Heart right ventricle (tissue), 16 donors: ENCODE measurements around the gene MED10. TPM values are rescaled to one million over a fixed set of nuclear protein-coding genes. Genes with fewer than 3 reads are reported as not detected.

Experiments
- ATAC-seq, 8 donors: fragments of 200-7000 bp; cut with Tn5 transposase; one replicate each; pipeline ENCODE4 v1.9.1; 2020; ENCODE audit warnings: mild to moderate bottlenecking in 8 of 8, moderate library complexity in 8 of 8, moderate number of reproducible peaks in 1 of 8
- DNase-seq, 2 donors: peaks; one replicate each; pipeline ENCODE4 v3.0.0-alpha.2; 2020
- H3K27ac ChIP-seq, 10 donors: fragments of 200-600 bp; sonication (generic) in 2 of 10; one replicate each; pipeline versions ENCODE4 v1.5.0 to v1.8.0; 2020 to 2022; ENCODE audit warnings: mild to moderate bottlenecking in 3 of 10
- H3K27me3 ChIP-seq, 7 donors: fragments of 200-600 bp; one replicate each; pipeline ENCODE4 v1.8.0; 2021 to 2022; ENCODE audit warnings: mild to moderate bottlenecking in 2 of 7
- H3K36me3 ChIP-seq, 9 donors: fragments of 200-600 bp; sonication (generic) in 1 of 9; one replicate each; pipeline versions ENCODE4 v1.5.0 to v1.8.0; 2020 to 2022; ENCODE audit warnings: mild to moderate bottlenecking in 2 of 9
- H3K4me1 ChIP-seq, 9 donors: fragments of 200-600 bp; sonication (generic) in 1 of 9; one replicate each; pipeline versions ENCODE4 v1.5.0 to v1.8.0; 2020 to 2022; ENCODE audit warnings: mild to moderate bottlenecking in 4 of 9
- H3K4me3 ChIP-seq, 10 donors: fragments of 200-600 bp; sonication (generic) in 2 of 10; one replicate each; pipeline versions ENCODE4 v1.5.0 to v1.8.0; 2020 to 2022; ENCODE audit warnings: mild to moderate bottlenecking in 7 of 10, moderate library complexity in 2 of 10
- H3K9me3 ChIP-seq, 11 donors: fragments of 200-600 bp in 10 of 11; sonication (generic) in 2 of 11; one replicate each; pipeline versions ENCODE4 v1.5.0 to v1.8.0; 2013 to 2022; ENCODE audit warnings: mild to moderate bottlenecking in 2 of 11, control low read depth in 1 of 11, moderate library complexity in 1 of 11
- WGBS, 2 donors: extraction: QIAGEN DNeasy Blood & Tissue Kit; methylation state at CpG; one replicate each; pipeline ENCODE4 v1.1.7; 2013; ENCODE audit warnings: inconsistent platforms in 1 of 2; 5-methylcytosine and 5-hydroxymethylcytosine counted together
- intact Hi-C, 10 donors: fragments of 100-400 bp; cut with DNase I; formaldehyde crosslinking; loops; one replicate each; pipeline versions ENCODE4 v1.11.1 to v1.14.2; 2022
- polyA plus RNA-seq, 2 donors: library from polyadenylated mRNA; stranded (reverse); fragments of 200-250 nt; gene quantifications; one replicate each; pipeline ENCODE4 v1.2.3, GENCODE V29; 2013
- total RNA-seq, 10 donors: library from RNA; stranded (reverse); fragmentation: NEBNext Ultra II Directional in 3 of 10; extraction: Animal tissue kit (Norgen Biotek cat#: 25700) in 3 of 10; gene quantifications; one replicate each; pipeline versions ENCODE4 v1.2.1 to v1.2.4, GENCODE V29; 2021 to 2023
- TF ChIP-seq, protein P1 (sequence below), 9 donors: fragments of 200-600 bp; sonication (generic) in 2 of 9; IDR thresholded peaks; one replicate each; pipeline versions ENCODE4 v1.5.0 to v1.8.0; 2021 to 2022; ENCODE audit warnings: antibody characterized with exemption in 9 of 9, mild to moderate bottlenecking in 5 of 9, moderate library complexity in 1 of 9
- donor health status: Arrhythmogenic right ventricular cardiomyopathy.
- donor health status: ischemic (EF 13 %, LVEDD 7.1; RV severe dilation, severe dysfunction).
- donor health status: healthy with polysubstance abuse.
- donor health status: DM: no; HTN: yes; CAD: no.
- donor health status: DM: no; HTN: no; CAD: no.
- donor health status: ischemic (EF 25% LVEDD 6.9; RV normal size, moderate dysfunction).
- donor health status: ischemic (EF 25% LVEDD 5.7; RV mildly dilated, moderate dysfunction).
- donor health status: healthy.
- donor health status: DM: yes; HTN: yes; CAD: no.
- donor health status: Ischemic cardiomyopathy.
- donor health status: ischemic (EF 35%, LVEDD 5.7; RV mildly dilated, moderate dysfunction).
- donor health status: nonischemic (EF 11% LVEDD 7.7; RV severe dilation, severe dysfunction).
- donor health status: DM: yes; HTN: yes; CAD: no.
- donor health status: PGD.
- donor health status: ischemic (EF 29% LVEDD 5.4; RV normal size, mild dysfunction).
- donor health status: nonischemic (EF 23%, LVEDD 6.1; RV moderate dilation, normal function).

Gene MED10
- total and polyA plus RNA-seq, 12 donors: 15.3 to 45.4 (median 22.8) TPM

GRCh38 chr5:6342689-6343315, 35.5 kb downstream of the MED10 start:
- ATAC-seq: no peak
- TF ChIP-seq, protein P1, sequence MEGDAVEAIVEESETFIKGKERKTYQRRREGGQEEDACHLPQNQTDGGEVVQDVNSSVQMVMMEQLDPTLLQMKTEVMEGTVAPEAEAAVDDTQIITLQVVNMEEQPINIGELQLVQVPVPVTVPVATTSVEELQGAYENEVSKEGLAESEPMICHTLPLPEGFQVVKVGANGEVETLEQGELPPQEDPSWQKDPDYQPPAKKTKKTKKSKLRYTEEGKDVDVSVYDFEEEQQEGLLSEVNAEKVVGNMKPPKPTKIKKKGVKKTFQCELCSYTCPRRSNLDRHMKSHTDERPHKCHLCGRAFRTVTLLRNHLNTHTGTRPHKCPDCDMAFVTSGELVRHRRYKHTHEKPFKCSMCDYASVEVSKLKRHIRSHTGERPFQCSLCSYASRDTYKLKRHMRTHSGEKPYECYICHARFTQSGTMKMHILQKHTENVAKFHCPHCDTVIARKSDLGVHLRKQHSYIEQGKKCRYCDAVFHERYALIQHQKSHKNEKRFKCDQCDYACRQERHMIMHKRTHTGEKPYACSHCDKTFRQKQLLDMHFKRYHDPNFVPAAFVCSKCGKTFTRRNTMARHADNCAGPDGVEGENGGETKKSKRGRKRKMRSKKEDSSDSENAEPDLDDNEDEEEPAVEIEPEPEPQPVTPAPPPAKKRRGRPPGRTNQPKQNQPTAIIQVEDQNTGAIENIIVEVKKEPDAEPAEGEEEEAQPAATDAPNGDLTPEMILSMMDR (IDR thresholded peaks at IDR 0.05): no peak

DNA sequence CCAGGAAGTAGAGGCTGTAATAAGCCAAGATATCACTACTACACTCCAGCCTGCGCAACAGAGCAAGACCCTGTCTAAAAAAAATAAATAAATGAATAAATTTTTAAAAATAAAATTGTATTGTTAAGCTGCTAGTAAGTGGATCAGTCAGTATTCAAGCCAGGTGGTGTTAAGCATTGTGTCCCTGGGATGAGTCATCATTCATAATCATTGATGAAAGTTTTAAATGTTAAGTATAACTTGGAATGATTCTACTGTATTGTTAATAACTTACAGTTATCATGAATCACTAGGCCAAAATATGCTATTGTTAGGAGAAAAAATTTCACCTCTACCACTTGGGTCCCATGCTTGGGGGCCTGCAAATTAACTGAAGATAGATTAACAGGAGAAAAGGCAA, 38.2 kb downstream of the MED10 start:
- Histone ChIP-seq H3K4me3 (no peak overlapping the region), H3K4me1 (no peaks in the 10 kb centered on the region), H3K27me3 (no peaks in the 10 kb centered on the region), H3K9me3 (no peaks in the 10 kb centered on the region), H3K36me3 (no peaks in the 10 kb centered on the region), H3K27ac (no peak overlapping the region)
- TF ChIP-seq, protein P1 (IDR thresholded peaks at IDR 0.05): no peak
- intact Hi-C loops: no loop called here
- DNase-seq: no peak
- 94 to 97% methylated on average over 1 of the region's 1 CpG for WGBS, 2 donors
- no peak for ATAC-seq

More at GRCh38 chr5:6342689-6343315, 35.5 kb downstream of the MED10 start:
- no peaks in the 10 kb centered on the region for H3K4me1 ChIP-seq
- H3K27me3 ChIP-seq: no peaks in the 10 kb centered on the region
- intact Hi-C loops: no loop called here
- DNase-seq: no peak
- 84 to 89% methylated on average over 14 of the region's 14 CpGs for WGBS, 2 donors
- H3K27ac ChIP-seq: no peak overlapping the region
- no peak overlapping the region for H3K4me3 ChIP-seq
- H3K9me3 ChIP-seq: no peaks in the 10 kb centered on the region
- no peaks in the 10 kb centered on the region for H3K36me3 ChIP-seq

GRCh38 chr5:6338871-6339270, 39.5 kb downstream of the MED10 start:
- intact Hi-C loops: no loop called here
- Histone ChIP-seq H3K9me3 (no peaks in the 10 kb centered on the region), H3K4me3 (no peak overlapping the region), H3K27me3 (no peaks in the 10 kb centered on the region), H3K36me3 (no peaks in the 10 kb centered on the region), H3K27ac (no peak overlapping the region), H3K4me1 (no peaks in the 10 kb centered on the region)
- TF ChIP-seq, protein P1 (IDR thresholded peaks at IDR 0.05): no peak
- ATAC-seq: no peak
- 94% methylated on average over 4 of the region's 4 CpGs for whole genome bisulfite sequencing, 2 donors
- DNase-seq: no peak

DNA sequence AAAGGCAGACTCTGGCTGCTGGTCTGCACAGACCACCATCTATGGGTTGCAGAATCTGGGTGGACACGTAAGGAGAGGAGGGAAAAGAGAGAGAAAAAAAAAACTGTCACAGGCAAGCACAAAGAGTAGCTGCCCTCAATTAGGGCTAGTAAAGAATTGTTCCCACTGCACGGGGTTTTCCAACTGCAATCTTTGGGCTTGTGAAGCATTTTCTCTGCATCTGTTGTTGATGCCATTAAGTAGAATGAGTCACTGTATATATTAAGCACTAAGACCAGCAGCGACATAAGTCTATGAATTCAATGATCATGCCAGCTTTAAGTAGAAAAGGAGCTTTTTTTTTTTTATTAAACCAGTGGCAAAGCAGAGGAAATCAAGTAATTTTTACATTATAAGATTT, 40.2 kb downstream of the MED10 start:
- H3K4me3 ChIP-seq: no peak overlapping the region
- intact Hi-C loops: no loop called here
- ATAC-seq (no peak), DNase-seq (no peak)
- no peaks in the 10 kb centered on the region for H3K9me3 ChIP-seq
- H3K27me3 ChIP-seq: no peaks in the 10 kb centered on the region
- H3K36me3 ChIP-seq: no peaks in the 10 kb centered on the region
- no peaks in the 10 kb centered on the region for H3K4me1 ChIP-seq
- 77 to 83% methylated on average over 3 of the region's 3 CpGs for WGBS, 2 donors
- TF ChIP-seq, protein P1 (IDR thresholded peaks at IDR 0.05): no peak
- no peak overlapping the region for H3K27ac ChIP-seq
